RKO (cell line): ENCODE data around the gene RAB15.

Source experiments
- DNase-seq: peaks from one replicate; pipeline ENCODE4 v3.0.0-alpha.2; 2016; ENCODE audit warnings: low spot score

RAB15 gene

DNA sequence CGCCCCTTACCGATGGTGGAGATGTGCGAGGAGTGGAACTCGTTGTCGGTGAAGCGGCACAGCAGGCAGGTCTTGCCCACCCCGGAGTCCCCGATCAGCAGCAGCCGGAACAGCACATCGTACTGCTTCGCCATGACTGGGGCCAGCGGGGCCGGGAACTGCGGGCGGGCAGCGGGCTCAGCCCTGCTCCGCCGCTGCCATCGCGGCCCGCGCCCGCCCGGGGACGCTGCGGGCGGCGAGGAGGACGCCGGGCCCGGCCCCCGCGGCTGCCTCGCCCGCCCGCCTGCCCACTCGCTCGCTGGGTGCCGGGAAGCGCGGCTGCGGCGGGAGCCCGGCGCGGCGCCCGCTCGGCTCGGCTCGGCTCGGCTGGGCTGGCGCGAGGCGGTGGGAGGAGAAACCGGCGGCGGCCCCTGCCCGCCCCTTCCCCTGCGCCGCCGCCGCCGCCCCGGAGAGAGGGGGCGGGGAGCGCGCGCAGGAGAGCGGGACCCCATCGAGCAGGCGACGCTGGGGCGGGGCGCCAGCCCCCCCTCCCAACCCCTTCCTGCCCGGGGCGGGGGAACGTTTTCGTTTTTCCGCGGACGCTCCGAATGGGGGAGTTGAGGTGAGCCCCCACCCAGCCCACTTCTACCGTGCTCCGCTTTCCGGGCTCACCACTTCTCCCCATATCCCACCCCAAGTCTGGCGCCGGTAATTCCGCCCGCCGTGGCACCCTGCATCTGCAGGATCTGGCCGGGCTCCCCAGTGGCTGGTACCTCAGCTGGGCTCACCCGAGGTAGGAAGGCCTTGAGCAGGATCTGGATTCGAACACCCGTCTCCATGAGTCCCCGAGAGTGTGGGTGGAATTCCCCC, at the start of gene RAB15:
RAB15 (minus strand) TSS at position 394 of the 849 bp plus-strand sequence; CDS start at position 134, 260 bp downstream.
- peak; percentile 29 for DNase-seq

DNA sequence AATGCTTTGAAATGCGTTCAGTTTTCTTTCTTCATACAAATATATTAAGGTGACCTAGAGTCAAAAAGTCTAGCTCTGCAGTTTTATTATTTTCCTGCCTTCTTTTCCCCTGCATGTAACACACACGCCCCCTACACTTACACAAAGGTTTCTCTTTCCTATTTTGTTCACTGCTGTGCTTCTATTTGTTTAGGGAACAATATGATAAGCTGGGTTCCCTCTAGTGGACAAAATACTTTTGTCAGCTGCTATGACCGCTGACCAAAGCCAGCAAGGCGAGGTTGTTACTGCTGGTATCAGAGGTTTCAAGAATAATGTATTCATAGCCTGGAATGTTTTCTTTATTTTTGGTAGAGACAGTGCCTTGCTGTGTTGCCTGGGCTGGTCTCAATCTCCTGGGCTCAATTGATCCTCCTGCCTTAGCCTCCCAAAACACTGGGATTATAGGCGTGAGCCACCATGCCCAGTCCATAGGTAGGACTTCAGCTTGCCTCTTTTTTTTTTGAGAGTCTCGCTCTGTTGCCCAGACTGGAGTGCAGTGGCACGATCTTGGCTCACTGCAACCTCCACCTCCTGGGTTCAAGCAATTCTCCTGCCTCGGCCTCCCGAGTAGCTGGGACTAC, 47.9 kb upstream of the RAB15 start:
- peak; percentile 79 for DNase-seq

DNA sequence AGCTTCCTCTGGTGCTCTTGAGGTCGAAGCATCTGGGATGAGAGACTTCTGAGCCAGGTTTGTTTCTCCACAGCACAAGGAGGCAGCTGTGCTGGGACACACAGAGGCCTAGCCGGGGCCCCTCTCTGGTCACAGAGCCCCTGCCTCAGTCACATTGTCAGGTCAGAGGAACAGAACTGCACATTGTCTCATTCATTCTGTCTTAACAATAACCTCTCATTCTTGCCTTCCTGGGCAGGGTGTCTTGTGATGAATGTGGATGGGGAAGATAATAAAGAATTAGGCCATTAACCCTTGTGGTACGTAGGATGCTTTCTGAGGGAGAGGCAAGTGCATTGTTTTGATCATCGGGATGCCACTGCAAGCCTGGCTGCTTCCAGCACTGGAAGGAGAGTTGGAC, 44.3 kb upstream of the RAB15 start:
- DNase-seq = no peak

DNA sequence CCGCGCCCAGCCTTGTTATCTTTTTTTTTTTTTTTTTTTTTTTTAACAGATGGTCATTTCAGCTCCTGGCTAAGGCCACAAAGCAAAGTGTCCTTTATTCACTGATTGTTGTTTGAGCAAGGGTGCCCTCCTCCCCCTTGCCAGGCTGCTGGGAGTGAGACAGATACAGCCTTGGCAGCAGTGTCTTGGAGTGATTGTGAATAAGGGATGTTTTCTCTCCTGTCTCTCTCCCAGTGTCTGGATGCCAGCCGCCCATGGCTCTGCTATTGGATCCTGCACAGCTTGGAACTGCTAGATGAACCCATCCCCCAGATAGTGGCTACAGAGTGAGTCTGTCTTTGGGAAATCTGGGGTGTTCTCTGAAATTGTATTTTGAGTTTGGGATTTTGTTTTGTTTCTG, 43.3 kb upstream of the RAB15 start:
- no peak for DNase-seq

DNA sequence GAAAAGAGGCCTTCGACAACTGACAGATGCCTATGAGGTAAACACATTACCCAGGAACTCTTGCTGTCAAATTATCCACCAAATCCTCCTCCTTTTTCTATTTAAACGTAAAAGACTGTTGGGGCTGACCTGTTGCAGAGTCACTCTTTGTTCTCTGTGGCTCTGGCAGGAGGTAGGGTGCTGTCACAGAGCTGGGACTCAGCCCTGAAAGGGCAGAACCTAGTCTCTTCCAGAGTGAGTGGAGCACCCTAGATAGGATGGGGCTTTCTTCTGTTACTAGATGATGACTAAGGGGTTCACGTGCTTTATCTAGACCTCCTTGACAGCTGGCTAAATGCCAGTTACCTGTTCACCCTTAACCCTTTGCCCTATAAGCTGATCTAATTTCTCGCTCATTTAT, 40.2 kb upstream of the RAB15 start:
- no peak for DNase-seq

DNA sequence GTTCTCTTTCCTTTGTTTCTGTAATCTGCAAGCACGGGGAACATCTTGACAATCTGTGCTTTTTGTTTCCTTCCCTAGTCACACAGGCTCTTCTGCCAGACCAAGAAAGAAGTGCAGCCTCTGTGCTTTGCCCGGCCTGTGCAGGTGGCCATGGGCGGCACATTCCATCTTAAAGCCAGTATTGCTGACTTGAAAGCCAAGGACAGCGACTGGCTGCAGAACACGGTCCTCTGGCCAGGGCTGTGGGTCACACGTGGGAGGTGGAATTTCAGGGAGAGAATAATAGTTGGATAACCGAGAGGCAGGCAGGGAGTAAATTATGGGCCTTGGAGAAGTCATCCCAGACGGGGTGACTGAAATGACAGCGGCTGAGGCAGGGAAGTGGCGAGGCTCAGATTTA, 39.4 kb upstream of the RAB15 start:
- DNase-seq = no peak

DNA sequence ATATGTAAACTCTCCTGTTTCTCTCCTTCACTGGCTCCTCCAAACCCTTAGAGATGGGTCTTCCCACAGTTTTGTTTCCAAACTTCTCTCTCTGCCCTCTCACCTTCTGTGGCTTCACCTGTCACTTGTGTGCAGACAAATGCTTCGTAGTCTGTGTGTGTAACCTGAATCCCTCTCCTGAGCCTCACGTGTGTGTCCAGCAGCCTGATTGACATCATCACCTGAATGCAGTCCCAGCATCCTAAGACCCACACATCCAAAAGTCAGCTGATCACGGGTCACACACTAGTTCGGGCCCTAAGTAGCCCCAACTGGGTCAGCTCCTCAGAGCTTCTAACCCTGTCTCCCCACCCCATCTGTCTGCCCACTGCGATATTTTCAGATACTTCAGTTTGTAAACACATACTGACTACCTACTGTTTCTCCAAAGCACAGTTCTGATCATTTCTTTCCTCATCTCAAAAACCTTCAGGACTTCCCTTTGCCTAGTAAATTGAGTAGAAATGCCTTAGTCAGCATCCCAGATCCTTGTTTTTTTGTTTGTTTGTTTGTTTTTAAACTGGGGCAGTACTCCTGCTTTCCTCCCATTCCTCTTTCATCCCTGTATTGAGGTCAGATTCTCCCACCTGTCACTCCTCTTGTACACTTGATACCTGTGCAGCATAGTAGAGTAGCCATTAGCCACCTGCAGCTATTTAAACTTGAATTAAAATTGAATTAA, 38.2 kb upstream of the RAB15 start:
- no peak for DNase-seq

DNA sequence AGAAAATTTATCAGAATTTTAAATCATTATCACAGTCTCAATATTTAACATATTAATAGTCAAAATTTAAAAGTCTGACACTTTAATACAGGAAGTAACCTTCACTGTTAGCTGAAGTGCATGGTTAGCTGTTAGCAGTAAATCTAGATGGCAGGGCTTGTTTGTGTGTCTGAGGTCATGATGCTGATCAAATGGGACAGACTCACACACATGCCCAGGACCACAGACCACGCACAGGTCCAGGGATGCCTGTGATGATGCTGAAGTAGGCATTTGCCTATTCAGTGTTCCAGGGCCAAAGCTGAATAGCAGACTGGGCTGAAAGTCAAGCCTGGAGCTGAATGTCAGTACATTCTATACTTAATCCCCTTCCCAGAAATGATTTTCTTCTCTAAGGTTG, 35.1 kb upstream of the RAB15 start:
- DNase-seq = no peak

DNA sequence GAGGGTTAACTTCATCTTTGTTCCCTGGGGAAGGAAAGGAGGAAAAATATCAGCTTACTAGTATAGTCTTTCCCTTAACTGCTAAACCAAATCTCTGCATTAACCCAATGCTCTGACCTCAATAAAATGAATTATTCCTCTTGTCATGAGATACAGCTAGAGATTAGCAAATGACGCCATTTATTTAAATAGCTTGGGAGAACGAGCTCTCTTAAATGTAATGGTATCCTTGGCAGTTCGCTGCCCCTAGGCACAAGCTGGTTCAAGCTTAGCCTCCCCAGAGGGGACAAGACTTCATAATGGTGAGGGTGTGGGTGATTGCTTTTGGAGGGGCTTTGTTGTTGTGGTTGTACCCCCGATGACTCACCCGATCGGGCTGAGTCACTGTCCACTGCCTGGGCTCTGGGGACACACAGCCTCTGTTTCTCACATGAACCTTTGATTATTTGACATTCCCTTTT, 34.2 kb upstream of the RAB15 start:
- DNase-seq = no peak

DNA sequence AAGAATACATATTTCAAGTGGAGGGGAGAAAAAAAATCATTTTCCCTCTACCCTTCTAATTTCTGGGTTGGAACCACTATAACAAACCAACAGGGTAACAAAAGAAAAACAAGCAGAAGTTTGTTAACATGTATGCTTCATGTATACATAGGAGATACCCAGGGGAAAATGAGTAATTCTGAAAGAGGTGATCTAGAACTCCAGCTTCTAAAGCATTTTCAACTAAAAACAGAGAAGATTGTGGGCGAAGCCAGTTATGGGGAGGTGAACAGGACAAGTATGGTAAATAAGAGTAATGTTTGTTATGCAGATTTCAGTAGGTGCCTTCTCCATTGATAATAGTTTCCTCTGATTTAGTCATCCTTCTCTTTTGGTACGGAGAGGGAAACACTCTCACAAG, 31.3 kb upstream of the RAB15 start:
- DNase-seq = no peak

DNA sequence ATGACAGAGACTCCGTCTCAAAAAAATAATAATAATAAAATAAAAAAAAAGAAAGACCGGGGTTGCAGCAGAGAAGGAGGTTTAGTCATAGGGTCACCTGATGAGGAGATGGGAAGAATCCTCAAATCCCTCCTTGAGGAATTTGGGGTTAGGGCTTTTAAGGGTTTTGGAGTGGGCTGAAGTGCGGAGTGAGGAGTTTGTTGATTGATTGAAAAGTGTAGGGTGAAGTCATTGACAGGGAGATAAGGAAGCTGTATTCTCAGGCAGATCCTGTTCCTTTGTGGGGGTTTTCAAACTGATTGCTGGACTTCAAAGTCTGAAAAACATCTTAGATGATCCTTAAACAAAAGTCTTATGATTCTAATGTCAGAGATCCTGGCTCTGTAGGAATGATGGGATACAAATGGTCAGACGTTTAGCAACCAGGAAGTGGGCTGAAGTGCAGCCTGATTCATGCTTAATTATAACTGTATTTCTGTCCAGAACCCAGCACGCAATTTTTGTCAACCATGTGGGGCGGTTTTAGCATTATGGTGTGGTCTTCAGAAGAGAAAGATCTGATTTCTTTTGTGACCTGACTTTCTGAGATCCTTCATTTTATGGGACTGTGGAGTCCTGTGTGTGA, 30.6 kb upstream of the RAB15 start:
- DNase-seq = no peak

DNA sequence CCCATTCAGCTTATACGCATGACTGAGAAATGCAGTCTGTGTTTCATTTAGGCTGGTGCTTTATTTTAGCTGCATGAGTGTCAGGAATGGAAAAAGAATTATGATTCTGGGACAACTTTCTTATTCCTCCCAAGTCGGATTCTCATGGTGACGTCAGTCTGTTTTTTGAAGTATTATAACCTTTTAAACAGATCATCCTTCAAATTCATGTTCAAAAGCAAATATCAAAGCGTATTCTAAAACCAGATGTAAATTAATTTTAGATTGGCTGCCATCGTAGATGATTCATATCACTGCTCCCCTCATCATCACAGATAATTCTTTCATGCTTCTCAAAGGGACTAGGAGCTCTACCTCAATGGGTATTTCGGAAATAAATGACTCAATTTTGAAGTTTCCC, 29.6 kb upstream of the RAB15 start:
- DNase-seq = no peak

DNA sequence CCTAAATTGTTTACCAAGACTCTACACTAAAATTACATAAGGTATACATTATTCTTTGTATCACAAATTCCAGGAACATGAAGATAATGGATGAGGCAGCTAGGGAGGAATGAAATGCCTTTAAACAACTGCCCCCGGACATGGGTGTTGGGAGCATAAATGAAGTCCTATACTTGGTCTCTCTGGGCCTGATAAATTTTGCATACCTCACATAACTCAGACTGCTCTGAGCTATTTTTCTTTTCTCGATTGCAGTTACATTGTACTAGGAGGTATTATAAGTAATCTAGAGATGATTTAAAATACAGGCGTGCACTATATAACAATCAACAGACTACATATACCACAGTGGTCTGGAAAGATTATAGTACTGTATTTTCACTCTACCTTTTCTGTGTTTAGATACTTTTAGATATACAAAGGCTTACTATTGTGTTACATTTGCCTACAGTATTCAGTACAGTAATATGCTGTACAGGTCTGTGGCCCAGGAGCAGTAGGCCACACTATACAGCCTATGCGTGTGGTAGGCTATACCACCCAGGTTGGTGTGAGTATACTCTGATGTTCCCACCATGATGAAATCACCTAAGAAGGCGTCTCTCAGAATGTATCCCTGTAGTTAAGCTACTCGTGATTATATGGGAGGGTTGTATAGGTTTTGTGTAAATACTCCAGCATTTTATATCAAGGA, 28.9 kb upstream of the RAB15 start:
- no peak for DNase-seq

DNA sequence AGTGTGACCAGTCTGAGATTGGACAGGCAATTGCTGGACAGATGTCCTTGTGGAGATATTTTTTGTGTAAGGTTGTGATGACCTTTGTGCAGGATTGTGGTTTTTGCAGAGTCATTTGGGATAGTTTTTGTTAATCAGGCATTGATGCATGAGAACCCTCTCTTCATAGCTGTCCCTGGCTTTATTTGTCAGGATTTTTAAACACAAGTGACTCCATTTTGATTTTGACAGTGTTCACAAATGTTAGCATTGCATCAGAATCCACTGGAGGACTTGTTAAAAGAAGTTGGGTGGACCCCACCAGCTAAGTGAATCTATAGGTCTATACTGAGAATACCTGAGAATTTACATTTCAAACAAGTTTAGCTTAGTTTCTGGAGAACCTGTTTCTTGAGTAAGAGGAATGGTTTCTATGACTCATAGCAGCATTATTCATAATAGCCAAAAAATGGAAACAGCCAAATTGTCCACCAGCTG, 26.4 kb upstream of the RAB15 start:
- DNase-seq = no peak

DNA sequence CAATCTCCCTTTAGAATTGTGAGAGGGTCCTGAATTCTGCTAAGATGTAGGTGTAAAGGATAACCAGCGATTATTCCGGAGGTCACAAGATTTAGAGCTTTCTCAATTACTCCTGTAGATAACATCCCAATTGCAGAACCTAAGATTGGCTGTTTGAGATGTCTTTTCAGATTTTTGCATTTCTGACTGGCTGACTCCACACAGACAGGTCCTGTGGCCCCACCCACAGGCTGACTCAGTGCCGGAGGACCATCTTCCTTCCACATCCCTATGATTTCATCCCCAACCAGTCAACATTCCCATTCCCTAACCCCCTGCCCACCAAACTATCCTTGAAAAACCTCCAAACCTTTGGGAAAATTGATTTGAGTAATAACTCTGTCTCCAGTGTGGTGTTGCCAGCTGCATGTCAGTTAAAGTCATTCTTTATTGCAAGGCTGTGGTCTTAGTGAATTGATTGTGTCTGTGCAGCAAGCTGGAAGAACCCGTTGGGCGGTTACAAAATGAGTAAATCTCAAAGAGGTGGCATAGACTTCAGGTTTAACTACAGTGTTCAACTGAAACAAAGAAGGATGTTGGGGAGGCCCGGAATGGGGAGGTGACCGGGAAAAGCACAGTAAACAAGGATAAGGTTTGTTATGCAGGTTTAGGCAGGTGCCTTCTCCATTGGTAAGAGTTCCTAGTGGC, 25.1 kb upstream of the RAB15 start:
- no peak for DNase-seq

DNA sequence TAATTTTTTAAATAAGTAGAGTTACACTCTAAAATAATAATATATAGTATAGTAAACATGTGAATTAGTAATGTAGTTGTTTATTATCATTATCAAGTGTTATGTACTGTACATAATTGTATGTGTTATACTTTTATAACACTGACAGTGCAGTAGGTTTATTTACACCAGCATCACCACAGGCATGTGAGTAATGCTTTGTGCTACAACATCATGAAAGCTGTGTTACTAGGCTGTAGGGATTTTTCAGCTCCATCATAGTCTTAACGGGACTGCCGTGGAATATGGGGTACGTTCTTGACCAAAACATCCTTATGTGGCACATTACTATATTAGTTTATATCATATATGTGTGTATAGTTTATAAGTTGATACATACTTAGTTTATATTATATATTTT, 23.2 kb upstream of the RAB15 start:
- DNase-seq = no peak

DNA sequence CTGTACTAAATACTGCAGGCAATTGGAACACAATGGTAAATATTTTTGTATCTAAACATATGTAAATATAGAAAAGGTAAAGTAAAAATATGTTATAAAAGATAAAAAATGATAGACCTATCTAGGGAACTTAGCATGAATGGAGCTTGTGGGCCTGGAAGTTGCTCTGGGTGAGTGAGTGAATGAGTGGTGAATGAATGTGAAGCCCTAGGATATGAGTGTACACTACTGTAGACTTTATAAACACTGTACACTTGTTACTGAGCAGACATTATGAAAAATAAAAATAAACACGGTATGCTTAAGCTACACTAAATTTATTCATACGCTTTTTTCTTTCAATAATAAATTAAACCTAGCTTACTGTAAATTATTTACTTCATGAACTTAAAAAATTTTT, 22.4 kb upstream of the RAB15 start:
- no peak for DNase-seq

DNA sequence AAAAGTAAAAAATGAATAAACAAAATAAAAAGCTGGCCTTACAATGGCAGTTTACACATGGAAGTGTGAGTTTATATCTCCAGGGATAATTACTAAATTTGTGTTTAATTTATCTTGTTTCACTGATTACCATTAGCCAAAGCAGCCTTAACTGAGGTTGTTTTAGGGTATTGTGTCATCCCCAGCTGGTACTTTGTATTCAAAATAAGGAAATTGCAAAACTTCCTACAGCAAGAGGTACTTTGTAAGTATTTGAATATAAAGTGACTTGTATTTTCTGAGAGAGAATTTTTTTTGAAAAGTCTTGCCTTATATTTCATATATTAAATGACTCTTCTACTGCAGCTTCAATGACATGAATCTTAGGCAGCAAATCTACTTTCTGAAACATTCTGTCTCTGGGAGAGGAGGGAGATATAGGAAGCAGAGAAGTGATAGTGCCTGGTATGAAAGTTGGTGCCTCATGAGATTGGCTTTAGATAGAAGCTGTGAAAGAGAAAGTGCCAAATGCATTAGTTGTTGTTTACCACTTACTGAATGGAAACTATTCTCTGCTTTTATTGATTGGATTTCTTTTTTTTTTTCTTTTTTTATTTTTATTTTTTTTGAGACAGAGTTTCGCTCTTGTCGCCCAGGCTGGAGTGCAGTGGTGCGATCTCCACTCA, 21.3 kb upstream of the RAB15 start:
- no peak for DNase-seq

DNA sequence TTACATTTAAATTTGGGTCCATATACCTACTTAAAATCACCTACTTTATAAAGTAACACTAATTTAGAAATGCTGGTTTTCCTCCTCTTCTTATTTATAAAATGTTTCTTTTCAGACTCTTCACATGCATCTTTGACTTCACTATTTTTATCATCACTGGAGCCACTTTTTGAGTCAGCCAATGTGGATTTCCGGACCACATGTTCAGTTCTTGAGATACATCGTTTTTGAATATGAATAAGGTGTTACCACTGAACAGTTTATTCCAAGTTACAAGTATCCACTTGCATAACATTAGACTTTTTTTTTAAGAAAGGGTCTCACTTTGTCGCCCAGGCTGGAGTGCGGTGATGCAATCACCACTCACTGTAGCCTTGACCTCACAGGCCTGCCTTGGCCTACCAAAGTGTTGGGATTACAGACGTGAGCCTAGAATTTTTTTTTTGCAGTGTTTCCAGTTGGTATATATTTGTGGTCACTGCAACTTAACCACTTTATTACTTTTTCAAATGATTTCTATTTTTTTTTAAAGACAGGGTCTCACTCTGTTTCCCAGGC, 20.3 kb upstream of the RAB15 start:
- DNase-seq = no peak

DNA sequence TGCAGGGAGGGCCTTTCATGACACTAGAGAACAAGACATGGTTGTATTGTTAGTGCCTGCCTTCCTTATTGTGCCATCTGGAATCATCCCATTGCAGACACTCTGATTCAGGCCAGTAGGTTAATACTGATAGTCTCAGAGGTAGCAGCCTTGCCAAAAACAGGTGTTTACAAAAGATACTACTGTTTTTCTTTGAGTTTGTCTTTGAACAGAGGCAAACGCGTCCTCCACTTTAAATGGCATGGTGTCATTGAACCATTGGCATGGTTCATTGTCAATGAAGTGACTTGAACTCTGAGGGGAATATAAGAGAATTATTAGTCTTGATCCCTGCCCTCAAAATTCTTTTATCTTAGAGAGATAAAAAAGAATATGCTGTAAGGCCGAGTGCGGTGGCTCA, 18.8 kb upstream of the RAB15 start:
- no peak for DNase-seq
